SK-N-SH treated with all-trans-retinoic acid at 6 μM for 48 hours (cell line): ENCODE results near the gene FGD5.

ENCODE experiments used
- ATAC-seq: fragments of 200-7000 bp; cut with Tn5 transposase; 3 replicates; pipeline ENCODE4 v1.9.1; 2020; ENCODE audit warnings: mild to moderate bottlenecking, moderate library complexity
- ARNTL ChIP-seq: fragments of 450-650 bp; formaldehyde crosslinking; IDR thresholded peaks from 2 replicates; pipeline ENCODE4 v1.5.0; 2020; ENCODE audit warnings: low read depth, mild to moderate bottlenecking, moderate library complexity, borderline replicate concordance
- BACH2 ChIP-seq: fragments of 250-450 bp; sonication (Bioruptor Pico); IDR thresholded peaks from 2 replicates; pipeline ENCODE4 v1.9.0; 2021; ENCODE audit warnings: mild to moderate bottlenecking, borderline replicate concordance
- CSDC2 ChIP-seq: fragments of 250-450 bp; sonication (Bioruptor Pico); IDR thresholded peaks from 2 replicates; pipeline ENCODE4 v1.5.0; 2020; ENCODE audit warnings: mild to moderate bottlenecking, moderate library complexity
- ESRRG ChIP-seq: fragments of 250-450 bp; sonication (Bioruptor Pico); IDR thresholded peaks from 2 replicates; pipeline ENCODE4 v1.6.1; 2021; ENCODE audit warnings: mild to moderate bottlenecking
- GLIS3 ChIP-seq: fragments of 250-450 bp; sonication (Bioruptor Pico); IDR thresholded peaks from 2 replicates; pipeline ENCODE4 v1.5.0; 2020; ENCODE audit warnings: mild to moderate bottlenecking, moderate library complexity
- ISL1 ChIP-seq: fragments of 250-450 bp; sonication (Bioruptor Pico); IDR thresholded peaks from 2 replicates; pipeline ENCODE4 v2.1.2; 2022; ENCODE audit warnings: mild to moderate bottlenecking, moderate library complexity
- OSR1 ChIP-seq: fragments of 250-450 bp; sonication (Bioruptor Pico); IDR thresholded peaks from 2 replicates; pipeline ENCODE4 v1.8.0; 2022; ENCODE audit warnings: moderate library complexity, mild to moderate bottlenecking, inconsistent platforms
- PPARA ChIP-seq: fragments of 250-450 bp; sonication (Bioruptor Pico); IDR thresholded peaks from 2 replicates; pipeline ENCODE4 v1.5.0; 2020; ENCODE audit warnings: mild to moderate bottlenecking, borderline replicate concordance
- RARB ChIP-seq: fragments of 250-450 bp; sonication (Bioruptor Pico); IDR thresholded peaks from 2 replicates; pipeline ENCODE4 v1.8.0; 2021; ENCODE audit warnings: mild to moderate bottlenecking, moderate library complexity
- SNAI2 ChIP-seq: fragments of 250-450 bp; sonication (Bioruptor Pico); IDR thresholded peaks from 2 replicates; pipeline ENCODE4 v1.5.0; 2020; ENCODE audit warnings: mild to moderate bottlenecking, moderate library complexity
- TCF4 ChIP-seq: fragments of 250-450 bp; sonication (Bioruptor Pico); IDR thresholded peaks from 2 replicates; pipeline ENCODE4 v1.8.0; 2021; ENCODE audit warnings: mild to moderate bottlenecking, moderate library complexity, borderline replicate concordance
- TOX ChIP-seq: fragments of 250-450 bp; sonication (Bioruptor Pico); IDR thresholded peaks from 2 replicates; pipeline ENCODE4 v1.8.0; 2021; ENCODE audit warnings: mild to moderate bottlenecking, moderate library complexity, borderline replicate concordance
- ZC3H10 ChIP-seq: fragments of 250-450 bp; sonication (Bioruptor Pico); IDR thresholded peaks from 2 replicates; pipeline ENCODE4 v1.5.1; 2021; ENCODE audit warnings: mild to moderate bottlenecking, moderate library complexity
- ZFP3 ChIP-seq: fragments of 250-450 bp; sonication (Bioruptor Pico); IDR thresholded peaks from 2 replicates; pipeline ENCODE4 v1.5.0; 2020; ENCODE audit warnings: mild to moderate bottlenecking, moderate library complexity
- ZFP30 ChIP-seq: fragments of 450-650 bp; formaldehyde crosslinking; IDR thresholded peaks from 2 replicates; pipeline ENCODE4 v1.5.0; 2022; ENCODE audit warnings: mild to moderate bottlenecking, moderate library complexity
- ZNF565 ChIP-seq: fragments of 450-650 bp; formaldehyde crosslinking; conservative IDR thresholded peaks from 2 replicates; pipeline ENCODE4 v1.5.0; 2020; ENCODE audit warnings: low read depth, mild to moderate bottlenecking, moderate library complexity
- ZNF70 ChIP-seq: fragments of 450-650 bp; formaldehyde crosslinking; IDR thresholded peaks from 2 replicates; pipeline ENCODE4 v1.5.0; 2020; ENCODE audit warnings: mild to moderate bottlenecking, moderate library complexity
- ZNF8 ChIP-seq: fragments of 450-650 bp; formaldehyde crosslinking; IDR thresholded peaks from 2 replicates; pipeline ENCODE4 v1.5.0; 2020; ENCODE audit warnings: mild to moderate bottlenecking, moderate library complexity
- TF ChIP-seq, protein P1 (sequence below): fragments of 250-450 bp; sonication (Bioruptor Pico); IDR thresholded peaks from 2 replicates; pipeline ENCODE4 v1.5.1; 2020; ENCODE audit warnings: low read depth, mild to moderate bottlenecking, moderate library complexity
- TF ChIP-seq, protein P2 (sequence below): fragments of 250-450 bp; sonication (Bioruptor Pico); IDR thresholded peaks from 2 replicates; pipeline ENCODE4 v1.8.0; 2021; ENCODE audit warnings: low read depth, mild to moderate bottlenecking, moderate library complexity, borderline replicate concordance
- TF ChIP-seq, protein P3 (sequence below): fragments of 250-450 bp; sonication (Bioruptor Pico); IDR thresholded peaks from 2 replicates; pipeline ENCODE4 v1.5.1; 2021; ENCODE audit warnings: mild to moderate bottlenecking, moderate library complexity

The FGD5 gene

DNA sequence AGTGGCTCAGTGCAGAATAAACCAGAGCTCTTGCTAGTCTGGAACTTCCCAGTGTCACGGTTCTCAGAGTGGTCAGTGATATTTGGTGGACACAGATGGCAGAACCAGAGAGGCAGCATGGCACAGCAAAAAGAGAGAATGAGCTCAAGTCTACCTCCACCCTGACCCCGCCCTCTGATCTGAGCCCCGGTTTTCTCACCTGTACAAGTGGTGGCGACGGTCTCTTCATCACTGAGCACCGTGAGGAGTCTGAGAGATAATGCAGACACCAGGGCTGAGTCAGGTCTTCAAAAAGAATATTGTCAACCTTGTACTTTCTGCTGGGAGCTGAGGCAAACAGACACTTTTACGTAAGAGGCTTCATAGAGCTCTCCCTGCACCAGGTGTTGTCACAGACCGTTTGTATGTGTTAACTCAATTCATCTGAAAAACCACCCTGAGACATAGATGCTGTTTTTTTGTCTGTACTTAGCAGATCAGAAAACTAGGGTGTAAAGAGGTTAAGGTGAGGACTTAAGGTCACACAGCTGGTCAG is 13.2 kb downstream of the FGD5 start:
- ATAC-seq, result no peak
- TF ChIP-seq ZFP3 (CRISPR knock-in tag) (no peak), SNAI2 (CRISPR knock-in tag) (no peak), ZNF8 (CRISPR knock-in tag) (no peak), ARNTL (CRISPR knock-in tag) (no peak), RARB (CRISPR knock-in tag) (no peak), ZFP30 (CRISPR knock-in tag) (no peak), ESRRG (CRISPR knock-in tag) (no peak), BACH2 (CRISPR knock-in tag) (no peak), ZC3H10 (no peak), ZNF565 (no peak)

DNA sequence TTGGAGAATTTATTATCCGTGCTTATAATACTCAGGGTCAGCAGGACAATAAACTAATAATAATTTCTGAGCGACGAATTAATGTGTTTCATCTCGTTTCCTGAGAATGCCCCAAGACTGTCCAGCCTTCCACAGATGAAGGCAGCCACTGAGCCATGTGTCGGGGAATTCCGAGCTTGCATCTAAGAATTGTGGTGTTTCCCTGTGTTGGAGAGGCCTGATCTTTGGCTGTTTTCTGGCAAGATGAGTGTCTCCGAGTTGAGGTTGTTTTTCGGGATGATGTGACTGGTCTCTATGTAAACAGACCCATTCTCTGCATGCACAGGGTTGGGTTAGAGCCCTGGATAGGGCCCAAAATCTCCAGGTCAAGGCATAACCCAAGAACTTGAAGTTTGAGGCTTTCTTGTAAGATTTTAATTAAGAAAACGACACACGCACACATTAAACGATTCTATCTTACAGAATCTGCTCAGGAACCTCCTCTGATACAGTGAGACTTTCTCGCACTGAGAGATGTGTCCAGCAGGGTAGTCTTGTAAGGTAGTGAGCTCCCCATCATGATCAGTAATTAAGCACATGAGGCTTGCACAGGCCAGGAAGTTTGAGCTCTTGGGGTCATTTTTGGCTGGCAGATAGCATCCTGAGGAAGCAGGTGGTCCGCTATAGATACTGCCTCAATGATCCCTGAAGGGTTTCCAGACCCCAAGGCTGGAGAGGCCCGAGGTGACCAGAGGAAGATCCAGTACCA is 14.4 kb downstream of the FGD5 start:
- no peak for ATAC-seq
- TF ChIP-seq, protein P1, sequence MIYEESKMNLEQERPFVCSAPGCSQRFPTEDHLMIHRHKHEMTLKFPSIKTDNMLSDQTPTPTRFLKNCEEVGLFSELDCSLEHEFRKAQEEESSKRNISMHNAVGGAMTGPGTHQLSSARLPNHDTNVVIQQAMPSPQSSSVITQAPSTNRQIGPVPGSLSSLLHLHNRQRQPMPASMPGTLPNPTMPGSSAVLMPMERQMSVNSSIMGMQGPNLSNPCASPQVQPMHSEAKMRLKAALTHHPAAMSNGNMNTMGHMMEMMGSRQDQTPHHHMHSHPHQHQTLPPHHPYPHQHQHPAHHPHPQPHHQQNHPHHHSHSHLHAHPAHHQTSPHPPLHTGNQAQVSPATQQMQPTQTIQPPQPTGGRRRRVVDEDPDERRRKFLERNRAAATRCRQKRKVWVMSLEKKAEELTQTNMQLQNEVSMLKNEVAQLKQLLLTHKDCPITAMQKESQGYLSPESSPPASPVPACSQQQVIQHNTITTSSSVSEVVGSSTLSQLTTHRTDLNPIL (CRISPR knock-in tag), result no peak
- TF ChIP-seq SNAI2 (CRISPR knock-in tag), result no peak
- TF ChIP-seq RARB (CRISPR knock-in tag), result no peak

DNA sequence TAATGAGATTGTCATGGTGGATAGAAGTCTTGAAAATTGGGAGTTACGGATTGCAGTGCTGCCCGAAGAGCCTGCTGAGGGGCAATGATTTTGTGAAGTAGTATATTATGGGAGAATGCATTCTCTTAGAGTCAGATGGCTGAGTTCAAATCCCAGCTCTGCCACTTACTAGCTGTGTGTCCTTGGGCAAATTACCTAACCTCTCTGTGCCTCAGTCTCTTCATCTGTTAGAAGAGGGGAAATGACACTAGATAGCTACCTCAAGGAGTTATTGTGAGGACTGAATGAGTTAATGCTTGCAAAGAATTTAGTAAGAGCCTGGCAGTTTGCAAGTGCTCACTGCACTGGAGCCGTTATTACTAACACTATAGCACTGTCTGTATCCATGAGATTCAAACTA is 15.4 kb downstream of the FGD5 start:
- no peak for ATAC-seq
- TF ChIP-seq ZNF8 (CRISPR knock-in tag) (no peak), TCF4 (no peak), ZNF70 (CRISPR knock-in tag) (no peak), ZC3H10 (no peak), RARB (CRISPR knock-in tag) (no peak), TOX (CRISPR knock-in tag) (no peak)

DNA sequence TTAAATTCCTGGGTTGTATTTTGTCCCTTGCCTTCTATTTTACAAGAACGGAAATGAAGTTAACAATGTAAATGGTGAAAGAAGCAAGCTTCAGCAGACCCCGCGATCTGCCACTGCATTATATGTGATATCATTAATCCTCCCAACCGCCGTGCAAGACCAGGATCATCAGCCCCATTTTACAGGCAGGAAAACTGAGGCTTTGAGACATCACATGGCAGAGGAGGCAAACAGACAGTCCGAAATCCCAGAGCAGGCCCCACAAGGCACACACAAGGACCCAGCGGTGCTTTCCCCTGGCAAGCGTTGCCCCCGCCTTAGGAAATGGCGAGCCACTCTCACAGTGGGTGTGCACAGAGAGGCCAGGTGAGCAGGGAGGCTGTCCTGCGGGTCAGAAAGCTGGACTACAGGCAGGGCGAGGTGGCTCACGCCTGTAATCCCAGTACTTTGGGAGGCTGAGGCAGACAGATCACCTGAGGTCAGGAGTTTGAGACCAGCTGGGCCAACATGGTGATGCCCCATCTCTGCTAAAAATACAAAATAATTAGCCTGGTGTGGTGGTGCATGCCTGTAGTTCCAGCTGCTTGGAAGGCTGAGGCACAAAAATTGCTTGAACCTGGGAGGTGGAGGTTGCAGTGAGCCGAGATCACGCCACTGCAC is 16.2 kb downstream of the FGD5 start:
- TF ChIP-seq RARB (CRISPR knock-in tag), result no peak
- TF ChIP-seq ESRRG (CRISPR knock-in tag), result no peak
- no peak for TF ChIP-seq BACH2 (CRISPR knock-in tag)
- no peak for TF ChIP-seq PPARA (CRISPR knock-in tag)
- TF ChIP-seq CSDC2 (CRISPR knock-in tag), result no peak
- TF ChIP-seq SNAI2 (CRISPR knock-in tag), result no peak
- no peak for TF ChIP-seq ZFP3 (CRISPR knock-in tag)
- TF ChIP-seq, protein P2, sequence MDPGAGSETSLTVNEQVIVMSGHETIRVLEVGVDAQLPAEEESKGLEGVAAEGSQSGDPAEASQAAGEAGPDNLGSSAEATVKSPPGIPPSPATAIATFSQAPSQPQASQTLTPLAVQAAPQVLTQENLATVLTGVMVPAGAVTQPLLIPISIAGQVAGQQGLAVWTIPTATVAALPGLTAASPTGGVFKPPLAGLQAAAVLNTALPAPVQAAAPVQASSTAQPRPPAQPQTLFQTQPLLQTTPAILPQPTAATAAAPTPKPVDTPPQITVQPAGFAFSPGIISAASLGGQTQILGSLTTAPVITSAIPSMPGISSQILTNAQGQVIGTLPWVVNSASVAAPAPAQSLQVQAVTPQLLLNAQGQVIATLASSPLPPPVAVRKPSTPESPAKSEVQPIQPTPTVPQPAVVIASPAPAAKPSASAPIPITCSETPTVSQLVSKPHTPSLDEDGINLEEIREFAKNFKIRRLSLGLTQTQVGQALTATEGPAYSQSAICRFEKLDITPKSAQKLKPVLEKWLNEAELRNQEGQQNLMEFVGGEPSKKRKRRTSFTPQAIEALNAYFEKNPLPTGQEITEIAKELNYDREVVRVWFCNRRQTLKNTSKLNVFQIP (CRISPR knock-in tag), result no peak
- no peak for TF ChIP-seq ZNF565
- no peak for TF ChIP-seq ZNF8 (CRISPR knock-in tag)
- no peak for TF ChIP-seq OSR1 (CRISPR knock-in tag)
- no peak for TF ChIP-seq GLIS3
- TF ChIP-seq, protein P1 (CRISPR knock-in tag), result no peak
- TF ChIP-seq ZC3H10, result no peak
- no peak for TF ChIP-seq ARNTL (CRISPR knock-in tag)
- TF ChIP-seq ZNF70 (CRISPR knock-in tag), result no peak
- TF ChIP-seq, protein P3, sequence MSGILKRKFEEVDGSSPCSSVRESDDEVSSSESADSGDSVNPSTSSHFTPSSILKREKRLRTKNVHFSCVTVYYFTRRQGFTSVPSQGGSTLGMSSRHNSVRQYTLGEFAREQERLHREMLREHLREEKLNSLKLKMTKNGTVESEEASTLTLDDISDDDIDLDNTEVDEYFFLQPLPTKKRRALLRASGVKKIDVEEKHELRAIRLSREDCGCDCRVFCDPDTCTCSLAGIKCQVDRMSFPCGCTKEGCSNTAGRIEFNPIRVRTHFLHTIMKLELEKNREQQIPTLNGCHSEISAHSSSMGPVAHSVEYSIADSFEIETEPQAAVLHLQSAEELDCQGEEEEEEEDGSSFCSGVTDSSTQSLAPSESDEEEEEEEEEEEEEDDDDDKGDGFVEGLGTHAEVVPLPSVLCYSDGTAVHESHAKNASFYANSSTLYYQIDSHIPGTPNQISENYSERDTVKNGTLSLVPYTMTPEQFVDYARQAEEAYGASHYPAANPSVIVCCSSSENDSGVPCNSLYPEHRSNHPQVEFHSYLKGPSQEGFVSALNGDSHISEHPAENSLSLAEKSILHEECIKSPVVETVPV (CRISPR knock-in tag), result no peak
- TF ChIP-seq ISL1 (CRISPR knock-in tag), result no peak
- TF ChIP-seq TOX (CRISPR knock-in tag), result no peak
- no peak for TF ChIP-seq ZFP30 (CRISPR knock-in tag)
- ATAC-seq, result no peak
